ENCODE data around the gene TCF7L1. TPM values are rescaled to one million over a fixed set of nuclear protein-coding genes. Genes with fewer than 3 reads are reported as not detected.

TCF7L1 gene
- total RNA-seq, 2 experiments from 2014 or later, result not detected

- CTCF ChIA-PET, result no interaction called here
Observed at GRCh38 chr2:85160966-85161960, 28.1 kb downstream of the TCF7L1 start.

GRCh38 chr2:85162746-85163301 is 29.6 kb downstream of the TCF7L1 start:
- CTCF ChIA-PET, result no interaction called here
- POLR2A ChIA-PET, result no interaction called here

More at GRCh38 chr2:85160966-85161960, 28.1 kb downstream of the TCF7L1 start:
- POLR2A ChIA-PET, result no interaction called here

GRCh38 chr2:85163675-85164074 is 30.5 kb downstream of the TCF7L1 start:
- POLR2A ChIA-PET, result no interaction called here
- CTCF ChIA-PET, result no interaction called here

GRCh38 chr2:85164145-85164569 is 31.0 kb downstream of the TCF7L1 start:
- POLR2A ChIA-PET, result no interaction called here
- CTCF ChIA-PET, result interaction anchor here (0.6 kb wide), 1 partner anchor 195 kb away, joined by 7 read pairs; no protein-coding TSS in a partner anchor

GRCh38 chr2:85165088-85165690 is 32.0 kb downstream of the TCF7L1 start:
- CTCF ChIA-PET, result interaction anchor here (0.5 kb wide), 1 partner anchor 157 kb away, joined by 3 read pairs; no protein-coding TSS in a partner anchor
- POLR2A ChIA-PET, result no interaction called here

GRCh38 chr2:85166021-85166420 is 32.8 kb downstream of the TCF7L1 start:
- ChIA-PET CTCF (interaction anchor here (0.7 kb wide), 1 partner anchor 240 kb away, joined by 3 read pairs; no protein-coding TSS in a partner anchor), POLR2A (no interaction called here)

GRCh38 chr2:85167479-85167878 is 34.3 kb downstream of the TCF7L1 start:
- ChIA-PET POLR2A (no interaction called here), CTCF (no interaction called here)

GRCh38 chr2:85168942-85169341 is 35.8 kb downstream of the TCF7L1 start:
- POLR2A ChIA-PET, result no interaction called here
- CTCF ChIA-PET, result no interaction called here

- ChIA-PET POLR2A (no interaction called here), CTCF (no interaction called here)
Observed at GRCh38 chr2:85169581-85169980, 36.4 kb downstream of the TCF7L1 start.

GRCh38 chr2:85170938-85171475 is 37.8 kb downstream of the TCF7L1 start:
- POLR2A ChIA-PET, result no interaction called here
- CTCF ChIA-PET, result no interaction called here

GRCh38 chr2:85171916-85172315 is 38.7 kb downstream of the TCF7L1 start:
- ChIA-PET POLR2A (no interaction called here), CTCF (interaction anchor here (1.0 kb wide), 1 partner anchor 13 kb away, joined by 3 read pairs; no protein-coding TSS in a partner anchor)

GRCh38 chr2:85173909-85174308 is 40.7 kb downstream of the TCF7L1 start:
- CTCF ChIA-PET, result interaction anchor here (0.7 kb wide), 1 partner anchor 95 kb away, joined by 3 read pairs; no protein-coding TSS in a partner anchor
- POLR2A ChIA-PET, result no interaction called here

- POLR2A ChIA-PET, result no interaction called here
- CTCF ChIA-PET, result no interaction called here
Observed at GRCh38 chr2:85174943-85175342, 41.8 kb downstream of the TCF7L1 start.

- CTCF ChIA-PET, result no interaction called here
- POLR2A ChIA-PET, result no interaction called here
Observed at GRCh38 chr2:85175369-85176299, 42.4 kb downstream of the TCF7L1 start.

GRCh38 chr2:85177031-85177824 is 44.0 kb downstream of the TCF7L1 start:
- ChIA-PET POLR2A (no interaction called here), CTCF (no interaction called here)

GRCh38 chr2:85178154-85178553 is 45.0 kb downstream of the TCF7L1 start:
- CTCF ChIA-PET, result interaction anchor here (0.5 kb wide), 1 partner anchor 123 kb away, joined by 3 read pairs; no protein-coding TSS in a partner anchor
- POLR2A ChIA-PET, result no interaction called here

GRCh38 chr2:85178980-85179411 is 45.8 kb downstream of the TCF7L1 start:
- ChIA-PET POLR2A (no interaction called here), CTCF (no interaction called here)

GRCh38 chr2:85179541-85179940 is 46.3 kb downstream of the TCF7L1 start:
- ChIA-PET CTCF (no interaction called here), POLR2A (no interaction called here)

Measured in activated CD8-positive, alpha-beta memory T cell treated with anti-CD3 and anti-CD28 coated beads for 36 hours (primary cell).